ENCODE data around the gene RNF144A.

Gene RNF144A

DNA sequence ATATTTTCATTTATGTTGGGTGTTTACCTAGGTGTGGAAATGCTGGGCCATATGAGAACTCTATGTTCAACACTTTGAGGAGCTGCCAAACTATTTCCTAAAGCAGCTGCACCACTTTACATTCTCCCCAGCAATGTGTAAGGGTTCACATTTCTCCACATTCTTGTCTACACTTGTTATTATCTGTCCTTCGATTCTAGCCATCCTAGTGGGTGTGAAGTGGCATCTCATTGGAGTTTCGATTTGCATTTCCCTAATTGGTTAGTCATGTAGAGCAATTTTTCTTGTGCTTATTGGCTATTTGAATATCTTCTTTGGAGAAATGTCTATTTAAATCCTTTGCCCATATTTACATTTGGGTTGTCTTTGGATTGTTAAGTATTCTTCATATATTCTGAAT is 21.9 kb downstream of the RNF144A start:
- TF ChIP-seq EP300 (IDR thresholded peaks at IDR 0.05; ENCODE audit: borderline replicate concordance) (no peak), YY1 (IDR thresholded peaks at IDR 0.05; ENCODE audit: low read depth) (no peak), CEBPB (IDR thresholded peaks at IDR 0.05) (no peak), CREB1 (IDR thresholded peaks at IDR 0.05; ENCODE audit: low read depth) (no peak), NFIC (IDR thresholded peaks at IDR 0.05) (no peak), TCF12 (IDR thresholded peaks at IDR 0.05; ENCODE audit: low read depth) (no peak), TAF1 (IDR thresholded peaks at IDR 0.05; ENCODE audit: low read depth) (no peak)
- TF ChIP-seq, protein P1, sequence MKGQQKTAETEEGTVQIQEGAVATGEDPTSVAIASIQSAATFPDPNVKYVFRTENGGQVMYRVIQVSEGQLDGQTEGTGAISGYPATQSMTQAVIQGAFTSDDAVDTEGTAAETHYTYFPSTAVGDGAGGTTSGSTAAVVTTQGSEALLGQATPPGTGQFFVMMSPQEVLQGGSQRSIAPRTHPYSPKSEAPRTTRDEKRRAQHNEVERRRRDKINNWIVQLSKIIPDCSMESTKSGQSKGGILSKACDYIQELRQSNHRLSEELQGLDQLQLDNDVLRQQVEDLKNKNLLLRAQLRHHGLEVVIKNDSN (IDR thresholded peaks at IDR 0.05), result no peak
- TF ChIP-seq, protein P2, sequence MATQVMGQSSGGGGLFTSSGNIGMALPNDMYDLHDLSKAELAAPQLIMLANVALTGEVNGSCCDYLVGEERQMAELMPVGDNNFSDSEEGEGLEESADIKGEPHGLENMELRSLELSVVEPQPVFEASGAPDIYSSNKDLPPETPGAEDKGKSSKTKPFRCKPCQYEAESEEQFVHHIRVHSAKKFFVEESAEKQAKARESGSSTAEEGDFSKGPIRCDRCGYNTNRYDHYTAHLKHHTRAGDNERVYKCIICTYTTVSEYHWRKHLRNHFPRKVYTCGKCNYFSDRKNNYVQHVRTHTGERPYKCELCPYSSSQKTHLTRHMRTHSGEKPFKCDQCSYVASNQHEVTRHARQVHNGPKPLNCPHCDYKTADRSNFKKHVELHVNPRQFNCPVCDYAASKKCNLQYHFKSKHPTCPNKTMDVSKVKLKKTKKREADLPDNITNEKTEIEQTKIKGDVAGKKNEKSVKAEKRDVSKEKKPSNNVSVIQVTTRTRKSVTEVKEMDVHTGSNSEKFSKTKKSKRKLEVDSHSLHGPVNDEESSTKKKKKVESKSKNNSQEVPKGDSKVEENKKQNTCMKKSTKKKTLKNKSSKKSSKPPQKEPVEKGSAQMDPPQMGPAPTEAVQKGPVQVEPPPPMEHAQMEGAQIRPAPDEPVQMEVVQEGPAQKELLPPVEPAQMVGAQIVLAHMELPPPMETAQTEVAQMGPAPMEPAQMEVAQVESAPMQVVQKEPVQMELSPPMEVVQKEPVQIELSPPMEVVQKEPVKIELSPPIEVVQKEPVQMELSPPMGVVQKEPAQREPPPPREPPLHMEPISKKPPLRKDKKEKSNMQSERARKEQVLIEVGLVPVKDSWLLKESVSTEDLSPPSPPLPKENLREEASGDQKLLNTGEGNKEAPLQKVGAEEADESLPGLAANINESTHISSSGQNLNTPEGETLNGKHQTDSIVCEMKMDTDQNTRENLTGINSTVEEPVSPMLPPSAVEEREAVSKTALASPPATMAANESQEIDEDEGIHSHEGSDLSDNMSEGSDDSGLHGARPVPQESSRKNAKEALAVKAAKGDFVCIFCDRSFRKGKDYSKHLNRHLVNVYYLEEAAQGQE (IDR thresholded peaks at IDR 0.05; ENCODE audit: low read depth), result no peak
- TF ChIP-seq, protein P3, sequence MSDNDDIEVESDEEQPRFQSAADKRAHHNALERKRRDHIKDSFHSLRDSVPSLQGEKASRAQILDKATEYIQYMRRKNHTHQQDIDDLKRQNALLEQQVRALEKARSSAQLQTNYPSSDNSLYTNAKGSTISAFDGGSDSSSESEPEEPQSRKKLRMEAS (IDR thresholded peaks at IDR 0.05), result no peak

DNA sequence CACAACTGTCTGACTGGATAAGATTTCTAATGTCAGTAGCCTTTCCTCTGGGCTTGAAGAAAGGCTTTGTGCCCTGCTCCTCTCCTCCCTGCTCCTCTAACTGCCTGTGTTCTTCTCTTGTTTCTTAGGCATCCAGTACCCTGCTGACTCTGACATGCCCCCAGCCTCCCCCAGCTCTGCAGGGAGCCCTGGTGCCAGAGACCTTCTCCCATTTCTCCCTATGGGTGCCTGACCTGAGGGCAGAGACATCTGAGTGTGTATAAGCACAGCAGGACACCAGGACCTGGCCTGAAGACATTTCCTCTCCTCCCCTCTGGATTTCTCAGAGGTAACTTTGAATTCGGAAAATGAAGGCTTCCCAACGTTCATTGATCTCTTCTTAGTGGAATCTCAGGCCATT is 23.6 kb downstream of the RNF144A start:
- TF ChIP-seq TEAD4 (IDR thresholded peaks at IDR 0.05) (0 out of 2 replicates have a peak, but pooled peaks have one; percentile 14), NFIC (IDR thresholded peaks at IDR 0.05) (0 out of 2 replicates have a peak, but pooled peaks have one; percentile 21), CEBPB (IDR thresholded peaks at IDR 0.05) (no peak)

DNA sequence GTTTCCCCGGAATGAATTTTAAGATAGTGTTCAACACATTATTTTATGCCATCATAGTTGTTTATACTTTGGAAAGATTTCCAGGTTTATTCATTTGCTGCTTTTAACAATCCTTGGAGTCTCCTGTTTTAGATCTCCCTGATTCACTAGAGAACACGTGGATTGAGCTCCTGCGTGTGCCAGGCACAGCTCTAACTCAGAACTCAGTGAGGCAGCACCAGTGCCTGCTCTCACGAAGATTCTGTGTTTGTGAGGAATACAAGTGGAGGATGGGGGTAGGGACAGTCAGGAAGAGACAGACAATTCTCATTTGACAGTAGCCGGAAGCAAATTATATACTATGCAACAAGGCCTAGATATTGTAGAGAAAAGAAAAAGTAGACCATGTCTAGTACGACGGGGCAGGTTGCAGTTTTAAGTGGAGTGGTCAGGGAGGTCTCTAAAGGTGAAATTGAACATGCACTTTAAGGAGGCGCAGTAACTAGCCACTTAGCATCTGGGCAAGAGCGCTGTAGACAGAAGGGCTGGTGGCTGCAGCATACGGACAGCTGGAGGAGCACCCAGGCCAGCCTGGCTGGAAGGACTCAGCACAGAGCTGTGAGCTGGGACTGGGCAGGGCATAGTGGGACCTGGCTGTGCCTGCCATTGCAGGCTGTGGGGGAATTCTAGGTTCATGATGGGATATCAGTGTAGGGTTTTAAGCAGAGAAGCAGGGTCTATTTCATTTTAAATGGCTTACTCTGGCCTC is 24.3 kb downstream of the RNF144A start:
- TF ChIP-seq CEBPB (IDR thresholded peaks at IDR 0.05) (no peak), EP300 (IDR thresholded peaks at IDR 0.05; ENCODE audit: borderline replicate concordance) (no peak), EGR1 (IDR thresholded peaks at IDR 0.05) (no peak), FOXM1 (IDR thresholded peaks at IDR 0.05; ENCODE audit: borderline replicate concordance, low read depth) (no peak), ZBTB7A (IDR thresholded peaks at IDR 0.05; ENCODE audit: low read depth) (no peak), RAD21 (IDR thresholded peaks at IDR 0.05; ENCODE audit: low read depth) (no peak), NFIC (IDR thresholded peaks at IDR 0.05) (no peak), YY1 (IDR thresholded peaks at IDR 0.05; ENCODE audit: low read depth) (no peak), TCF12 (IDR thresholded peaks at IDR 0.05; ENCODE audit: low read depth) (no peak), TEAD4 (IDR thresholded peaks at IDR 0.05) (no peak), CREB1 (IDR thresholded peaks at IDR 0.05; ENCODE audit: low read depth) (no peak), TAF1 (IDR thresholded peaks at IDR 0.05; ENCODE audit: low read depth) (no peak)
- TF ChIP-seq, protein P2 (IDR thresholded peaks at IDR 0.05; ENCODE audit: low read depth), result no peak
- TF ChIP-seq, protein P1 (IDR thresholded peaks at IDR 0.05), result no peak
- TF ChIP-seq, protein P3 (IDR thresholded peaks at IDR 0.05), result no peak

DNA sequence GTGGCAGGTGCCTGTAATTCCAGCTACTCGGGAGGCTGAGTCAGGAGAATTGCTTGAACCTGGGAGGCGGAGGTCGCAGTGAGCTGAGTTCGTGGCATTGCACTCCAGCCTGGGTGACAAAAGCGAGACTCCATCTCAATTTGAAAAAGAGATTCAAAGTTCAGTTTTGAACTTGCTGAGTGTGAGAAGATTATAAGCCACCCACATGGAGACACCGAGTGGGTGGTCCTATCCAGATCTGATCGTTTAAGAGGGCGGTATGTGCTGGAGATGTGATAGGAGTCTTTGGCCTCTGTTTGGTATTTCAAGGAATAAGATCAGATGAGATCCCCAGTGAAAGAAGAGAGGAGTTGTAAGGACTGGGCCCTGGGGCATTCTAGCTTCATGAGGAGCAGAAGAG is 25.6 kb downstream of the RNF144A start:
- TF ChIP-seq EGR1 (IDR thresholded peaks at IDR 0.05), result no peak
- no peak for TF ChIP-seq FOXM1 (IDR thresholded peaks at IDR 0.05; ENCODE audit: borderline replicate concordance, low read depth)
- no peak for TF ChIP-seq TEAD4 (IDR thresholded peaks at IDR 0.05)
- TF ChIP-seq RAD21 (IDR thresholded peaks at IDR 0.05; ENCODE audit: low read depth), result no peak
- TF ChIP-seq NFIC (IDR thresholded peaks at IDR 0.05), result no peak
- no peak for TF ChIP-seq YY1 (IDR thresholded peaks at IDR 0.05; ENCODE audit: low read depth)
- TF ChIP-seq TAF1 (IDR thresholded peaks at IDR 0.05; ENCODE audit: low read depth), result no peak
- no peak for TF ChIP-seq CREB1 (IDR thresholded peaks at IDR 0.05; ENCODE audit: low read depth)
- no peak for TF ChIP-seq EP300 (IDR thresholded peaks at IDR 0.05; ENCODE audit: borderline replicate concordance)
- TF ChIP-seq, protein P1 (IDR thresholded peaks at IDR 0.05), result no peak
- TF ChIP-seq, protein P2 (IDR thresholded peaks at IDR 0.05; ENCODE audit: low read depth), result no peak
- TF ChIP-seq, protein P3 (IDR thresholded peaks at IDR 0.05), result no peak
- TF ChIP-seq TCF12 (IDR thresholded peaks at IDR 0.05; ENCODE audit: low read depth), result no peak
- TF ChIP-seq CEBPB (IDR thresholded peaks at IDR 0.05), result no peak
- no peak for TF ChIP-seq ZBTB7A (IDR thresholded peaks at IDR 0.05; ENCODE audit: low read depth)

Data from Ishikawa (cell line).